GM21447 (cell line): Measurements from ENCODE around the gene OGFR.

Experiments used
- ATAC-seq: cut with Tn5 transposase; IDR thresholded peaks from one replicate; pipeline ENCODE4 v1.9.1; 2021; ENCODE audit not compliant: unreplicated experiment

Gene OGFR

DNA sequence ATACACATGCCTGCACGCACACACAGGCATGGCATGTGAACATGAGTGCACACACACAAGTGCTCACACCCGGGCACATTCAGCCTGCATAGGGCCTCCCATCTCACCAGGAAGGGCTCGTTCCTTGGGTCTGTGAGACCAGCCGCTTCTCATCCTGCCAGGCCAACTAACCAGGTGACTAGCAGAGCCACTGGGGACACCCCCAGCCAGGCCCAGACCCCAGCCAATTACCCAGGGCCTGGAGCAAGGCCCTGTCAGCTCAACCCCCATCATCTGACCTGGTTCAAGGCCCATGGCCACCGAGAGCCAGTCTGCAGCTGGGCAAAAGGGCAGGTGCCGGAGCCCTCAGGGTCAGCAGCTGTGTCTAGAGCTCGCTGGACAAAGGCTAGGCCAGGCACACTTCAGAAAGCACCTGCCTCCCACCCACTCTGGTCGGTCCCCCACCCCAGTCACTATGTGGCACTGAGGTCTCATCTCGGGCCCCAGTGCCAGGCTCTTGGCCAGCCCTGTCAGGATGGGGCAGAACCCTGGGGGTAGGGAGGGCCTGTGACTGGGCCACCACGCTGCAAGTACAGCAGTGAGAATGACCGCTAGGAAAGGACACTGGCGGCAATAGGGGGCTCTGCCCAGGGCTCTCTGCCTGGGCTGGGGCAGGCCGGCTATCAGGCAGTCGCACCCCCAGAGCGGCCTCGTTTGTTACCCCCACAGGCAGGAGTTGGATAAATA lies 35.1 kb upstream of the OGFR start:
- no peak for ATAC-seq

DNA sequence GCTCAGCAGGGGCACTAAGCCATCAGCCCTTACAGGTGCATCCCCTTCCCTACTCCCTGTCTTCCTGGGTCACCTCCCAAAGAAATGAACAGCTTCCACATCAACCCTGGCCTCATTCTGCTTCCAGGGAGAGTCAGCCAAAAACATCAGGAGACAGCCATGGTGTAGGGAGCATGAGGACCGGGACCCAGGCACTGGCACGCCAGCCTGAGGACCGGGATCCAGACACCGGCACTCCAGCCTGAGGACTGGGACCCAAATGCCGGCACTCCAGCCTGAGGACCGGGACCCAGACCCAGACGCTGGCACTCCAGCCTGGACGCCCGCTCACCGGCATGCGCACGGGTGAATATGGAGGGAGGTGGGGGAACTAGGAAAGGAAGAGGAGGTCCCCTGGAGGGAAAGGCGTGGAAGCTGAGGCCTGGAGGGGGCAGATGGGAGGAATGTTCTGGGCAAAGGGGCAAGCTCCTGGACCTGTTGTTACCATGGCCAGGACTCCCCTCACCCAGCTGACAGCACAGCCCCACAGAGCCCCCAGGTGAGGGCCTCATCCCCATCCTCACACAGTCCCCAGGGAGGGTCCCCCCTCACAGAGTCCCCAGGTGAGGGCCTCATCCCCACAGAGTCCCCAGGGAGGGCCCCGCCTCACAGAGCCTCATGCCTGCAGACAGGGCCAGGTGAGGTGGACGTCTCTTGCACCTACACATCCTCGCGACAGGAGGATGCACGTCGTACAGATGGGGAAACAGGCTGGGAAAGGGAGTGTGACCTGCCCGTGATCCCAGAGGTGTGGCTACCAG lies 34.3 kb upstream of the OGFR start:
- no peak for ATAC-seq

DNA sequence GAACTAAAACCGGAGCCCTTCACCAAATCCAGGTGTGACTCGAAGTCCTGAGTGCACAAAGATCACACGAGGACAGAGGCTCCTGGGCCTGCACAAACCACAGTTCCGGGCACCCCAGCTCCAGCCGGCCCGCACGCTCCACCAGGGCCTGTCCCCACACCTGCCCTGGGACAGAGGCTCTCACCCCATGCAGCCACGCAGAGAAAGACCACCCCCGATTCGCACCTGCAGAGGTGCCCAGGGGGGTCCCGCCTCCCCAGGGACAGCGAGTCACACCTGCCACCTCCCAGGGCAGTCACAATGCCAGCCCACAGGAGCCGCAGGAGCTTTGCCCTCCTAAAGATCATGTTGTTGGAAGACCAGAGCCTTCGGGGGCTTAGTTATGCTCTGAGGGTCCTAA lies 33.7 kb upstream of the OGFR start:
- no peak for ATAC-seq

DNA sequence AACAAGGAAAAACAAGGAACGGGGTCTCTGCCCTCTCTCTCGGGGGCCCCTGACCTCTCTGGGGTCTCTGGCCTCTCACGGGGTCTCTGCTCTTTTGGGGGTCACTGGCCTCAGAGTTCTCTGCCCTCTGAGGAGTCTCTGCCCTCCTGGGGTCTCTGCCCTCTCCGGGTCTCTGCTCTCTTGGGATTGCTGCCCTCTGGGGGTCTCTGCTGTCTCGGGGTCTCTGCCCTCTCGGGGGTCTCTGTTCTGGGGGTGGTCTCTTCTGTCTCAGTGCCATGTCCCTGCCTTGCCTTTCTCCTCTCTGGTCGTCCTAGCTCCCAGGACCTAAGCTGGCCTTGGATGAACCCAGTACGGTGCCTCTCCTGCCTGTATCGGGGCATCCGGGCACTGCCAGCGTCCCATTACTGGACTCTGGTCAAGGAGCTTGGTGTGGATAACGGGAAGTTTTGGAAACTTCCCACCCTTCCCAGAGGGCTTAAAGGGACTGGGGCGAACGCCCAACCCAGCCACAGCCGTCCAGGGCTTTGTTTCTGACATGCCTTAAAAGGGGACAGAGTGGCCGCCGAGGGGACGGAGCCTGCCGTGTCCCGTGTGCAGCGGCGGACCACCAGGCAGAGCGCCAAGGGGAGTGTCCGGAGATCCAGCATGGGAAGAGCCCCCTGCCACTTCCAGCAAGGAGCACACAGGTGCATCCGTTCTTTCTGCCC lies 33.1 kb upstream of the OGFR start:
- no peak for ATAC-seq

DNA sequence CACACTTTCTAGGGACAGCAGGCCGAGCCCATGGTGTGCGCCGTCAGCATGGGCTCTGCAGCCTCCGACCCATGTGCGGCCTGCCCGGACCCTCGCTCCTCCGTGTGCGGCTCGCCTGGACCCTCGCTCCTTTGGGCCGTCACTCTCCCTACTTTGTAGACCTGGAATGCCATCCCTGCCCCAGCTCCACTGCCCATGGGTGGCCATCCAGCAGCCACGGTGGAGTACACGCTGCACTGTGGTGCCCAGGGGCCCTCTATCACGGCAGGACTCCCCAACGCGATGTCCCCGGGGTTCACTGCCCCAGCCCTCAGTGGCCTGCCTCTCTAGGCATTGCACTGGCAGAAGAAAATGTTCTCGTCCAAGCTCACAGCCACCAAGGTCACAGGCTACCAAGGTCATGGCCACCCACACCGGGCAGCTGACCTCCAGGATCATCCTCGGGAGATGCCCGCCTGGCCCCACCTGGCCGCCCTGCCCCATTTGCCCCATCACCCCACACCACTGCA lies 32.5 kb upstream of the OGFR start:
- ATAC-seq, result no peak

DNA sequence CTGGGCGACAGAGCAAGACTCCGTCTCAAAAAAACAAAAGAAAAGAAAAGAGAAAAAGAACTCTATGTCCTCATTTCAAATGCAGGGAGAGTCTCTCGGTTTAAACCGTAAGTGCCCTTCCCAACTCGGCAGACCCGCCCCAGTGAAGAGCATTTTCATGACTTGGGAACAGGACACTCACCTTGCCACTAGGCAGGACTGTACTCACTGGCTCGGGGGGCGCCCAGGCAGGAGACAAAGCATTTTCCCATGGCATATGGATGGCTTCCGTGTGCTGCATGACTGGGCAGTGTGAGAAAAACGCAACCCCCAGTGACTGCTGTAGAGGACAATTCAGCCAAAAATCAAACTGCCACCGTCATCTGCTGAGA lies 32.0 kb upstream of the OGFR start:
- no peak for ATAC-seq

DNA sequence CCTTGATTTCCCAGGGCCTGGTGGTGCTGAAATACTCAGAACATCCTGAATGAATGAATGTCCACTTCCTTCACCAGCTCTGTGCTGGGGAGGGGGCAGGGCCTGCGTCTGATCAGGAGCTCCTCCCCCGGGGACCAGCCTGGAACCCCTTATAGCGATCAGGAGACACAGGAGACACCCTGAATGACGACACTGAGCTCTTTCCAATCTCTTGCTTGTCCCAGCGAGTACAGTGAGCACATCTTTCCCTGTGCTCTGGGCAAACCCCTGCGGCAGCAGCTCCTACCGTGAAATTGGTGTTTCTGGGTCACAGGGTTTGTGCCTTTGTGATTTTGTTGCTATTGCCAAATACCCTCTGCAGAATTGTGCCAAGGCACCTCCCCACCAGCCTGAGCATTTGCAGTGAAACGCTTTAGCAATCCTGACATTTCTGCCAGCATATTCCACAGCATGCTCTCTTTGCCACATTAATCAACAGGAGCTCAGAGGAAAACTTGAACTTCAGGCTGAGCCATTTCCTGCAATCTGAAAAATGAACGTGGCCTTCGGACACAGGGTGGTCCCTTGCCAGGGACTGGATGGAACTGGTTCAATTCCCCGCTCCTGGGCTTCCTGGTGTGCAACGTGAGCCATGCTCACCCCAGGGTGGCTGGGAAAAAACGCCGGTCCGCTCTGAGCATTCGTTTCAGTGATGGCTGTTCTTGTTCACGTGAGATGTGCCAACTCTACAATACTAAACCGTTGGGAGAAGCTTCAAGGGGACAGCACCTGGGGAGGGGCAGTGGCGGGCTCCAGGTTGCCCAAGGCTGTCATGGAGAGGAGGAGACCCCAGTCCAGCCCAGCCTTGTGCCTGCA lies 31.4 kb upstream of the OGFR start:
- no peak for ATAC-seq

DNA sequence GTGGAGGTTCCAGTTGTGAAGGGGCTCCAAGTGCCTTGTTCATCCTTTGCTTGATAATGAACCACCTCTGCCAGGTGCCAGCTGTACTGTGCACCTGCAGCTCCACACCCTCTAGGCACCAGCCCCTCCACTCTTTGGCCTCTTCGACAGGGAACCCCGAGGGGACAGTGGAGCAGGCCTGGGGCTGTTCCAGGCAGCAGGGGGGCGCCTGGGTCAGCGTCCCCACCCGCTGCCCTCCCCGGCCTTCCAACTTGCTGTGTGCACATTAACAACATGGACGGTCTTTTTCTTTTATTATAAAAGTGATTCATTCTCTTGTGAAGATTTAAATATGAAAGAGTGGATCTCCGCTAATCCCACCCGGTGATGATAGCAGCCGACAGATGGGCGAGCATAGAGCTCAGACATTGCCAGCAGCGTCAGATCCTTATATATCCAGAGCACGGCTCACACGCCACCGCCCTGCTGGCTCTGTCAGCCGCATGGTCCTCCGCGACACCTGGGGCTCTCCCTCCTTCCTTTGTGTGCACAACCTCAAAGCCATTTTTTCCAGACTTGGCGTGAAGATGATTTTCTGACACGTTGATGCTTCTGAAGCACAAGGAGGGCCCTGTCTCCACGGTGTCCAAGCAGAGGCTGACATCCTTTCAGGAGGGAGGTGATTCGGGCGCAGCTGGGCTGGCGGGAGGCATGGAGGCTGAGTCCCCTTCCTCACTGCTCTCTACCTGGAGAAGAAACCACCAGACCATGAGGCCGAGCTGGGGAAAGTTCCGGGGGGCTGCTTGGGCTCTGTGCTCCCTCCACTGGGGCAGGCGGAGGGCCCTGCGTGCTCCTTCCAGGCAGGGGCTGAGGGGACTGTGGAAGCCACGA lies 30.6 kb upstream of the OGFR start:
- ATAC-seq, result no peak

DNA sequence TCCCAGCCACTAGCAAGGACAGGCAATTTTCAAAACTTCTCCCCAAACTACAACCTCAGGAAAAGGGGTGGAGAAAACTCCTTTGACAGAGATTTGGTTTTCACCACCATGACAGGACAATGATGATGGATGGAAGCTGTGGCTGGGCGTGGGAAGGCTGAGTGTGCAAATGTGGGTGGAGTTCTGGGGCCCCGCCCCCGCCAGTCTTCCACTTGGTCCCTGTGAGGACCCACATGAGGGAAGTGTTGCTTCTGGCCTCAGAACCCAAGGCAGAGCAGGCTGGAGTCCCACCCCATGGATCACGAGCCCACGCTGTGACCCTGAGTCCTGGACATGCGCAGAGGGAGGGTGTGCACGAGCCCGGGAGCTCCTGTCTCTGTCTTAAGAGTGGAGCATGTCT lies 29.9 kb upstream of the OGFR start:
- no peak for ATAC-seq

DNA sequence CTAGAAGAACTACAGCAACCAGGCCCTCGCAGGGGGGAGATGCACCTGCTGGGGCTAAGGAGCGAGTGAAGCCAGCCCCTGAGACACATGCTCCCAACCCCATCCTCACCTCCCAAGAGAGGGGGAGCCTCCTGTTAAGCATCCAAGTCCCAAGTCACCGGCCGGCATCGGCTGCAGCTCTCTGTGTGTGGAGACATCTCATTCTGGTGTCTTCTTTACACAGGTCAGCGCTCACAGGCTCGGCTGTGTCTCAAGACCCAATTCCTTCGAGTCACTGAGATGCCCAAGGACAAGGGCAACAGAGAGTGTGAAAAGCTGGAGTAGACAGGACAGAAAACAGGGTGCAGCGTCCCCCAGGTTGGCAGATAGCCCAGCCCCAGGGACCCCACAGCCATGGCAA lies 29.4 kb upstream of the OGFR start:
- ATAC-seq, result no peak

DNA sequence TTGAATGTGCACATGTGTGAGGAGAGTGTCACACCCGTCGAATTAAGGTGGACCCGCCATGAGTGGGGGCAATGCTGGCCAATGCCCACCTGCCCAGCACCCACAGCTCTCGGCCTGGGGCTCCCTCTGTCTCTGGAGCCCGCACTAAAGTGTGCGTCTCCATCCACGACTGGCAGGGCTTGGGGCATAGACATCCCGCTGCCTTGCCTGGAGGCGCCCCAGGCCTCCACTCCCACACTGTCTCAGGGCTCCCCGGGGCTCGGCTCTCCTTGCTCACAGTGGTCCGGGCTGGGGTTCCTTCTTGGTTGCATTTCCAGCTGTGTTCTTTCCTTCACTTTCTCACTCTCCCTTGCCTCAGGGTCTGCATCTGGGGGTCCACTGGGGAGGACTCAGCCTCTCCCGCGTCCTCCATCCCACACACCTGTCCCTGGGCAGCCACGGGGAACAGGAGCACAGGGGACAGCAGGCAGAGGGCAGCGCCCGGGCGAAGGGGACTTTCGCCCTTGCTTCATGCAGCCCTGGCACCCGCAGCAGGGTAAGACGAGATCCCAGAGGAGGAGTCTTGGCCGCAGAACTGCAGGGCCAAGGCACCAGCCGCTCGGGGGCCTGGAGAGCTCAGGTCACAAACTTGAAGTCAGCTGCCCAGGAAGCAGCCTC lies 28.5 kb upstream of the OGFR start:
- no peak for ATAC-seq

DNA sequence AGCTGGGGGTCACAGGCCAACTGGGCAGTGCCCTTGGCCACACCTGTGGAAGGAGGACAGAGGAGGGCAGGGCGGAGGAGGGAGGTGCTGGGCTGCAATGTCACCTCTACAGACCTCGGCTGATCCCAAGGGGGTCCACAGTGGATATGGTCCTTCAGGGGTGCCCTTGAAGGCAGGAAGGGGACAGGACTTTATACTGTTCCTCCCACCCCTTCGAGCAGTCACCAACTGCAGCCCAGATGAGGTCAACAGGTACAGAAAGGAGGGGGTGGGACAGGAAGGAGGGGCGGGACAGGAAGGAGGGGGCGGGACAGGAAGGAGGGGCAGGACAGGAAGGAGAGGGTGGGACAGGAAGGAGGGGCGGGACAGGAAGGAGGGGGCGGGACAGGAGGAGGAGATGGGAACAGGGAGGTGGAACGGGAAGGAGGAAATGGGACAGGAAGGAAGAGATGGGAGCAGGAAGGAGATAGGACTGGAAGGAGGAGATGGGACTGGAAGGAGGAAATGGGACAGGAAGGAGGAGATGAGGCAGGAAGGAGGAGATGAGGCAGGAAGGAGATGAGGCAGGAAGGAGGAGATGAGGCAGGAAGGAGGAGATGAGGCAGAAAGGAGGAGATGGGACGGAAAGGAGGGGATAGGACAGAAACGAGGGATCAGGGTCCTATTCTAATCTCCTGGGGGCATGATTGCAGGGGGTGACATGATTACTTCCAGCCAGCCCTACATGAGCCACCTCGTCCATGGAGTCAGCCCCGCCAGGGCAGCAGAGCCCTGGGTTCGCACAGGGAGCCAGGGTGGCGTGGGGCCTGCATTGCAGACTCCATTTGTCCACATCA lies 27.7 kb upstream of the OGFR start:
- ATAC-seq, result no peak

DNA sequence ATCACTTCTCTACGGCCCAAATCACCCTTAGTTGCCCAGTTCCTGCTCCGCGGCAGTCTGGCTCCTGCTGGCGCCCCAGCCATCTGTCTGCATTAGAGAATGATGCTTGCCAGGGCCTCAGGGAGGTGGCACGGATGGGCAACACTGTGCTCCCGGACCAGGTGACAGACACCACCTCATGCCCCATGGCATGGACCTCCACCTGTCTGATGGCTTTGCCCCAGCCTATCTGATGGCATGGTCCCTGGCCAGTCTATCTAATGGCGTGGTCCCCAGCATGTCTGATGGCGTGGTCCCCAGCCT lies 27.2 kb upstream of the OGFR start:
- ATAC-seq, result no peak

DNA sequence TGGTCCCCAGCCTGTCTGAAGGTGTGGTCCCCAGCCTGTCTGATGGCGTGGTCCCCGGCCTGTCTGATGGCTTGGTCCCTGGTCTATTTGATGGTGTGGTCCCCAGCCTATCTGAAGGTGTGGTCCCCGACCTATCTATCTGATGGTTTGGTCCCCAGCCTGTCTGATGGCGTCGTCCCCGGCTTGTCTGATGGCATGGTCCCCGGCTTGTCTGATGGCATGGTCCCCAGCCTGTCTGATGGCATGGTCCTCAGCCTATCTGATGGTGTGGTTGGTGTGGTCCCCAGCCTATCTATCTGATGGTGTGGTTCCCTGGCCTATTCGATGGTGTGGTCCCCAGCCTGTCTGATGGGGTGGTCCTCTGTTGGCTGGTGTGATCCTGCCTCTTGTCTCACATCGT lies 26.6 kb upstream of the OGFR start:
- no peak for ATAC-seq

DNA sequence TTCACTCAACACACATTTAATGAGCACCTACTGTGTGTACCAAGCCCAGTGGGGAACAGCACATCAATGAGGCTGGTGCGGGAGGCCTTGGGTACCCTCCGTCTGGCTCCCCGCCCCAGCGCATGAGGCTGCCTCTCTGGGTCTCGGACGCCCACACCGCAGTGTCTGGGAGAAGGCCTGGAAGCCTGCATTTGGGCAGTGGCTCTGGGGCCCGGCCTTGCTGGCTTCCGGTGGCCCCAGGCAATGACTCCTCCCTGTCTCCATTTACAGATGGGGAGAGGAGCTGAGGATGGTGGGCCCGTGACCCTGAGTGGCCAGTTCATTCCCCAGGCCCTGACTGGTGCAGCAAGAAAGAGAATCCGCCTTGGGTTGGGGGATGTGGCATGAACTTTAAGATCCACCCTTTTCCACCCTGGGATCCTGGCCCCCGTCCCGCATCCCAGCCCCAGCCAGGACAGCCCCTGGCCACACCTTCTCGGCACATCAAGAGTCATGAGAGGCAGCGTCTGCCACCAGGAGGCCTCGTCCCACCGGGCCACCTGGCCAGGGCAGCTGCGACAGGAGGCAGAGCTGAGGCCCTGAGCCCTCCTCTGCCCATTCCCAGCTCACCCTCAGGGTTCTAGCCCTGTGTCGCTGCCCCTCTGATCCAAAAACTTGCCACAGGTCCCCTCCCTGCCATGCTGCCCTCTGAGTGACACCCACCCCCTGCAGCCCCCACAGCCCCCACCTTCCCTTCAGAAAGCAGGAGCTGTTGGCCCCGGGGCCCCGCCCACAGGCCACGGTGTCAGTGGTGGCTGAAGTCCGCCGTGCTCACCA lies 25.8 kb upstream of the OGFR start:
- ATAC-seq, result no peak

DNA sequence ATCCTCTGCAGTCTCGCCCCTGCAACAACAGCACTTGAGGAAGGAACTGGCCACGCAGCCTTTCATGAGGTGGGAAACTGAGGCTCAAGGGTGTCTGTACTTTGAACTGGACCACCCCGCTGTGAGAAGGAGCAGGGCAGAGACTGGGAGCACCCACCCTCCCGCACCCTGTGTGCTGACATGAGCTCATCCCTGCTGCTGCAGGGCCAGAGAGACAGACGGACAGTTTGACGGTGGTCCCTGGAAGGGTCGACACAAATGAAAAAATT lies 25.3 kb upstream of the OGFR start:
- ATAC-seq, result no peak

DNA sequence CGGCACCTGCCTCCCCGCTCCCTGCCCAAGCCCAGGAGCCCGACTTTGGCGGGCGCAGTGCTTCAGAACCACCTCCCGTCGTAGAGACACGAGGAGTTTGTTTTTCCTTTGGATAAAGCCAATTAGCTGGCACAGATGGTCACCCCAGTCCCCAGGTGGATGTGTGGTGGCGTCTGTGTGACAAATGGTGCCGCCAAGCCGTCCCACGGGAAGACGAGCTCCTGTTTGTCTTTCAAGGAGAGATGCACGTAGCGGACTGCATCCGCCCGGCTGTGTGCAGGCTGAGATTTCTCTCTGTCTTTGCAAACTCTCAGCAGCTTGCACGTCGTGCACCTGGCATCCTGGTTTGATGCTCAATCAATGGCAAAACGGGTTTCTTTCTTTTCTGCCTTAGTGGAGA lies 24.4 kb upstream of the OGFR start:
- no peak for ATAC-seq

DNA sequence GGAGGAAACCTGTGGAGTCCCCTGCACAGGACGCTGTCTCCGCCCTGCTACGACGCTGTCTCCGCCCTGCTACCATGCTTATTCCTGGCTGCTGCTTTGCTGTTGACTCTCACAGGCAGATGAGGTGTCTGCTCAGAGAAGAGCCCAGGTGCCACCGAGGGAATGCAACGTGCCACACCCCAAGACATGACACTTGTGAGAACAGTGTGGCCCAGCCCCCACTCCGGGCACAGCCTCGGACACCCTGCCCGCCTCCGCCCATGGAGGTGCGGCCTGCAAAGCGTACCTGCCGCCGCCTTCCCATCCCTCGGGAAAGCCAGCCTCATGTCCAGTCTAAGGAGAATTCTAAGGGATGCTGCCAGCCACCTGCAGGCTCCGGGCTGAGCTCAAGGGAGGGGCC lies 23.9 kb upstream of the OGFR start:
- ATAC-seq, result no peak
